Skeletal muscle cell (primary cell): Measurements from ENCODE around the gene PCYT2.
"Not testable (repeated sequence)": the region's sequence is repeated elsewhere in the genome, so short reads cannot be mapped to it uniquely, and the experiment has no call there.

Source experiments
- DNase-seq: peaks from one replicate; pipeline ENCODE4 v3.0.0-alpha.2; 2010; ENCODE audit warnings: low read depth
- H3K4me3 ChIP-seq: 2 replicates; pipeline ENCODE4 v1.5.1; 2011; ENCODE audit warnings: low read depth, mild to moderate bottlenecking, control low read depth, low read length, moderate library complexity

Gene PCYT2

GRCh38 chr17:81911277-81911961 lies at the start of gene PCYT2:
PCYT2 (minus strand) TSS chr17:81911399; CDS start chr17:81911355, 44 bp downstream.
- DNase-seq: peak; percentile 34
- H3K4me3 ChIP-seq: peak within 1 kb of the TSS; percentile 87

GRCh38 chr17:81960130-81960958 lies 49.1 kb upstream of the PCYT2 start:
- no peak for DNase-seq
- H3K4me3 ChIP-seq: peak overlapping the region; percentile 27

- peak overlapping the region; percentile 27 for H3K4me3 ChIP-seq
- no peak for DNase-seq
Observed at GRCh38 chr17:81959362-81960129, 48.3 kb upstream of the PCYT2 start.

GRCh38 chr17:81958633-81959342 lies 47.6 kb upstream of the PCYT2 start:
- DNase-seq: no peak
- H3K4me3 ChIP-seq: no peak overlapping the region

- H3K4me3 ChIP-seq: no peak overlapping the region
- DNase-seq: no peak
Observed at GRCh38 chr17:81957691-81958432, 46.7 kb upstream of the PCYT2 start.

GRCh38 chr17:81956607-81957589 lies 45.7 kb upstream of the PCYT2 start:
- no peak for DNase-seq
- no peak overlapping the region for H3K4me3 ChIP-seq

- no peak for DNase-seq
Observed at GRCh38 chr17:81955756-81956544, 44.8 kb upstream of the PCYT2 start.

GRCh38 chr17:81955058-81955681 lies 44.0 kb upstream of the PCYT2 start:
- no peak overlapping the region for H3K4me3 ChIP-seq
- DNase-seq: no peak

More at GRCh38 chr17:81955756-81956544, 44.8 kb upstream of the PCYT2 start:
- H3K4me3 ChIP-seq: no peak overlapping the region

GRCh38 chr17:81954131-81955057 lies 43.2 kb upstream of the PCYT2 start:
- no peak for DNase-seq

GRCh38 chr17:81953443-81953842 lies 42.2 kb upstream of the PCYT2 start:
- DNase-seq, H3K4me3 ChIP-seq: not testable (repeated sequence)

More at GRCh38 chr17:81954131-81955057, 43.2 kb upstream of the PCYT2 start:
- no peak overlapping the region for H3K4me3 ChIP-seq

GRCh38 chr17:81952792-81953228 lies 41.6 kb upstream of the PCYT2 start:
- no peak overlapping the region for H3K4me3 ChIP-seq
- DNase-seq: no peak

- DNase-seq: no peak
- no peak overlapping the region for H3K4me3 ChIP-seq
Observed at GRCh38 chr17:81951785-81952684, 40.8 kb upstream of the PCYT2 start.

GRCh38 chr17:81950501-81950900 lies 39.3 kb upstream of the PCYT2 start:
- DNase-seq: no peak
- no peak overlapping the region for H3K4me3 ChIP-seq

GRCh38 chr17:81948635-81949378 lies 37.6 kb upstream of the PCYT2 start:
- DNase-seq: no peak
- H3K4me3 ChIP-seq: no peak overlapping the region
